NT2/D1 (cell line): ENCODE measurements around the gene TAX1BP1.

Experiments used
- YY1 ChIP-seq: IDR thresholded peaks from 2 replicates; pipeline ENCODE4 v1.6.1; 2011; ENCODE audit not compliant: insufficient read length, insufficient read depth
- ZNF274 ChIP-seq: IDR thresholded peaks from 2 replicates; pipeline ENCODE4 v1.6.1; 2011; ENCODE audit warnings: mild to moderate bottlenecking, low read depth, low read length

DNA sequence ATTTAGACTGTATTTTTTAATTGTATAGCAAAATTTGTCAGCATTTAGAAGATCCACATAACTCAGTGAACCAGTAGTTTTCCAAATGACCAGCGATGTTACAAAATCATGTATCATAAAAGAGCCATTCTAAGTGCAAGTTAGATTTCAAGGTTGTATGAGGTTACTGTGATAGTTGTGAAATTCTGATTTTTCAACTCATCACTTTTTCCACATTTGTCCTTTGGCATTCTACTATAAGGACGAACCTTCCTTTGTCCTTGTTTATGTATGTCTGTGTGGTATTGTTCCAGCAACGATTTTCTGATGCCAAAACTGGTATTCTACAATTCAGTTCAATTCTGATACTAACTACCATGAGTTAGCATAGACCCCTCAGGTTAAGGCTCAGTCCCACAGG lies 64.2 kb downstream of the TAX1BP1 start:
- TF ChIP-seq ZNF274 (no peak), YY1 (no peak)
